HG03039 (cell line): ENCODE data around the gene BMPER.

ENCODE experiments used
- ATAC-seq: cut with Tn5 transposase; IDR thresholded peaks from one replicate; pipeline ENCODE4 v1.9.1; 2021; ENCODE audit warnings: mild to moderate bottlenecking, moderate library complexity; ENCODE audit not compliant: unreplicated experiment

Gene BMPER

DNA sequence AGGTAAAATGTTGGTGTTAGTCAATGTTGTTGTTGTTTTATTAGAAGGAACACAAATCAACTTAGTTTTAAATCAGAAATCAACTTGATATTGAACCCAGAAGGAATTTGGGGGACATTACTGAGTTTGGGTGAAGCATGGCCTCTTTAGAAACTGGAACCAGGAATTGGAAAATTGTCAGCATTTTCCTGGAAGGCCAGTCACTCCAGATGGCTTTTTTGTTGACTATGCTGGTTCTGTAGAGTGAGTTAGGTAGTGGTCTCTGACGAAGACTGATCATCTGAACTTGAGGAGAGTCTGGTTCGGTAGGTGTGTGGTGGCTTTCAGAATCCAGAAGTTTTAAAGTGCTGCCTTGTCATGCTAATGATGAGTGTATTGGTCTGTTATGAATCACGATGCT, 111.5 kb downstream of the BMPER start:
- no peak for ATAC-seq

DNA sequence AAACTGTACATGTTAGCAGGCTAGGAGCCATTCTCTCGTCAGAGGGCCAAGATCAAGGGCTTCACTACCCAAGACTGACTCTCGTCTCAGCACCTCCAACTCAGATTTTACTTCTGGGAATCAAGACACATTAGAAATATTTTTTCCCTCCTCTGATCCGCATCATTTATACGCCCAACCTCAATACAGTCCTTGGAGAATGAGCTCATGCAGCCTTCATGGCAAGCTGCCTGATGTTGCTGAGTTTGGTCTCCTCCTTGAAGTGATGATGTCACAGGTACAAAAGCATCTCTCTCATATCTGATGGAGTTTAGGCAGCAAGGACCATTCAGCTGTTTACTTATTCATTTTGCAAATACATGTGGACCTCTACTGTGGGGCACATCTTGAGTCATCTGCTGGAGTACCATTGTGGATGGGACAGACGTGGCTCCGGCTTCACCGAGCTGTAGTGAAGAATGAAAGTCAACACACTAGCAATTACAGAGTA, 114.0 kb downstream of the BMPER start:
- ATAC-seq, result no peak

DNA sequence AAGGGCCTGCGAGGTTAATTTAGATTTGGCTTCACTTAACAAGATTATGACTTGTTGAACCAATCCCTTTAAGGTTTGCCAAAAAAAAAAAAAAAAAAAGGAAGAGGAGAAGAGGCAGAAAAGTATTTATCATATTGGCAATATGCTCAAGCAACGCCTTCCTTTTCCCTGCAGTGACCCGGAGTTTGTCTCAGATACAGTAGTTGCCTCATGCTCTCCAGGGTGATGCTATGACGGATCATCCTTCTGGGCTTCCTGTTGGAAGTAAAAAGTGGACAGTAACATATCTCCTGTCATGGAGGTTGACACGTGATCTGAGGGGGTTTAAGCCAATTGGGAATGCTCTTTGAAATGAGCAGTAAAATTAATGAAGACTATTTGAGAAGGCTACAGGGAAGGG, 117.3 kb downstream of the BMPER start:
- ATAC-seq, result no peak

GRCh38 chr7:34025600-34025999, 120.3 kb downstream of the BMPER start:
- no peak for ATAC-seq

- ATAC-seq, result no peak
Observed at GRCh38 chr7:34026481-34027190, 121.3 kb downstream of the BMPER start.

GRCh38 chr7:34031156-34031555, 125.8 kb downstream of the BMPER start:
- ATAC-seq, result no peak

GRCh38 chr7:34034728-34035127, 129.4 kb downstream of the BMPER start:
- no peak for ATAC-seq

- no peak for ATAC-seq
Observed at GRCh38 chr7:34036051-34036920, 130.9 kb downstream of the BMPER start.

DNA sequence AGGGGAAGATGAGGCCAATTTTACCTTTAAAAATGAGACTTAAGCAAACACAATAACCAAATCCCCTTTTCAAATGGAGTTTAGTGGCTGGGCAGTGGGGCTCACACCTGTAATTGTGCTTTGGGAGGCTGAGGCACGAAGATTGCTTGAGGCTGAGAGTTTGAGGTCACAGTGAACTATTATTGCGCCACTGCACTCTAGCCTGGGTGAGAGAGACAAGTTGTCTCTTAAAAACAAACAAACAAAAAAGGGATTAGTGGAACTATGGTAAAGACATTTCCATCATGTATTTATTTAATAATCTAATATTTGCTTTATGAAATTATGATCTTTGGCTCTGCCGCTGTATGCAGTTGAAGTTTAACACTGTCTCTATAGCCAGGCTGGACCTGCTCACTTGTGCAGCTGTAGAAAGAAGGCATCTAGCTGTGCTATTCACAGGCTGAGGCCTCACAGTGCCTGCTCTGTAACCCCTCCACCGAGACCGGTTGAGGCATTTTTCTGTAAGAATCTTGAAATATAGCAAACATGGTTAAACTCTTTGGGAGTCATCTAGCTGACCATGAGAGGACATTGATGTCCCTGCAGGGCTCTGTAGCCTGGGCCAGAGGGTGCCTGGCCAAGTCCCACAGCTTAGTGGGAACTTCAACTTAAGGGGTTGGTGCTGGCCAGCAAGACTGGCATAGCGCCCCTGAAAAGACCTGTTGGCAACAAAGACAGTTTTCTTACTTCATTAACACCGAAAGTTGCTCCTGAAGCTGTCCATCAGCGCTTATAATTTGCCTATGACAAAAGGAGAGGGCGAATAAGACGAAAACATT, 131.8 kb downstream of the BMPER start:
- no peak for ATAC-seq

DNA sequence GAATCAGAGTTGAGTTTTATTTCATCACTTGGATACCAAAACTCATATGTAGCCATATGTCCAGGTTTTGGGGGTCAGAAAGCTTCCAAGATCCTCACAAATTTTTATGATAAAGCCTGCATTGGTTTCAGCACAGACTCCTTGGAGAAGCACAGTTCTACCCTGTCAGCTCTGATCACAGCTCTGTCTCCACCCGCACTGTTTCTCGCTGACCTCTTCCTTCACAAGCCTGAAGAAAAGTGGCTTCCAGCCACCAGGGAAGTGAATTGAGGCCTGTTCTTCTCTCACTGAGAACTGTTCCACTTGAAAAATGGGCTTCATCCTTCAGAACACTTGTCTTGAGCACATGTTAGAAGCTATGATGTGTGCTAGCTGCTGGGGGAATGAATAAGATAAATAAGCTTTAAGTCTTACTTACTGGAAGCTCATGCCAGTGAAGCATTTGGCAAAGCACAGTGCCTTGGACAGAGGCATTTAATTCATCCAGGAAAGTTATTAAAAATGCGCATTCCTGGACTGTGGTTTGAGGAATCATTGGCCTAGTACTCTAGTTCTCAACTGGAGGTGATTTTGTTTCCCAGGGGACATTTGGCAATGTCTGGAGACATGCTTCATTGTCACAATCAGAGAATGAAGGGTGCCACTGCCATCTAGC, 133.6 kb downstream of the BMPER start:
- ATAC-seq, result no peak

GRCh38 chr7:34041707-34042106, 136.4 kb downstream of the BMPER start:
- no peak for ATAC-seq

DNA sequence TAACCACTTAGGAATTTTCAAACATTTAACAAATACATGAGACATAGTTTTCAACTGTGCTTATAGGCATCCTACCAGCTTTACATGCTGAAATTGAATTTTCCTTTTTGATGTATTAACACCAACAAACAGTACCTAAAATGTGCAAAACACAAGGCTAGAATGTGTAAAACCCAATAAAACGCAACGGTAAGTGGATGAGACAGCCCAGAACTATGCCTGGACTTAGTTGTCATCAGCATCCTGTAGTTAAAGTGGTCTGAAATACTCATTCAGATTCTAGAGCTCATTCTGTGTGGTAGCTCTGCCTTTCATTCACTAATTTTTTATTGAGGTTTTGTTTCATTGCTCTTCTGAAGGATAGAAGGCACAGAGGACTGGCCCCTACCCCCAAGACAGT, 137.1 kb downstream of the BMPER start:
- no peak for ATAC-seq

GRCh38 chr7:34043461-34044305, 138.3 kb downstream of the BMPER start:
- no peak for ATAC-seq

DNA sequence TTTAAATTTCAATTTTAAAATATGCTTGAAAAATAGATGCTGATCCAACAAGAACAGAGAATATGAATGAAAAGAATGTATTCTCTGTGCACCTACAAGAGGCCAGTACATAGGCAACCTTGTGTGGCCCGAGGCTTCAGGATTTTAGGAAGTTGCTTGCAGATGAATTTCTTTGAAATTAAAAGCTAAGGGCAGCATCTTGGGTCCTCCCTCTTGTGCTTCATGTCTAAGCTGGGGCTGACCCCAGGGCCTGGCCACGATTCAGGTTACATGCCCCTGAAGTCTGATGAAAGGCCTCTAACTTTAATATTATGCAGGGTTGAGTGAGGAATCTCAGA, 138.9 kb downstream of the BMPER start:
- no peak for ATAC-seq

GRCh38 chr7:34044734-34045353, 139.5 kb downstream of the BMPER start:
- no peak for ATAC-seq

DNA sequence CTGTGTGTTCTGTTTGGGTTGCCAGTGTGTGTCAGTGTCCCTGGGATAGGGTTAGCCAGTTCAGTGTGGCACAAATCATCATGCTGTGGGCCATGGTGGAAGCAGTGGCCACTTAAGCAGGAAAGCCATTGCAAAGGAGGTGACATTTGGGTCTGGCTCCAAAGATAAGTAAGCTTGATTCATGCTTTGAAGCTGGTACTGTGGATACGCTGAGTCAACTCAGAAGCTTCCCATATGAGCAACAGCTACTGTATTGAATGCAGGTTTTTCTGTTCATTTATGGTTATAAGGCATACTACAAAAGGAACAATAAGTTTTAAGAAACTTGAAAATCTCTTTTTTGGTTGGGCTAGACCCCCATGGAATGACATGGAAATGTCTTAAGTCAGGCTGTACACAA, 143.1 kb downstream of the BMPER start:
- ATAC-seq, result no peak

- no peak for ATAC-seq
Observed at GRCh38 chr7:34054075-34054474, 148.7 kb downstream of the BMPER start.

GRCh38 chr7:34057136-34057535, 151.8 kb downstream of the BMPER start:
- no peak for ATAC-seq

DNA sequence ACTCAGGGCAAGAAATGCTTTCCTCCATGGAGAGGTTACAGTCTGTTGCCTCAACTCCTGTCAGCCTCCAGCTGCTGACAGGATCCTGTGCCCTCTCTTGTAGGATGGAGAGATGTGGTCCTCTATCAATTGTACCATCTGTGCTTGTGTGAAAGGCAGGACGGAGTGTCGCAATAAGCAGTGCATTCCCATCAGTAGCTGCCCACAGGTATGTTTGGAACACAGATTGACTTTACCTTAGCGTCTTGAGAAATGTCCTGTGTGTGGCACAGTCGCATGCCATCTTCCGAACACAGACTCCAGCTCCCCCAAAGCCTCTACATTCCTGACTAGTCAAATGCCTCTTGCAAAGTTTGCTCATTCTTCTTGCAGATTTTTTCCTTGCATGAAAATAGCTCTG, 152.6 kb downstream of the BMPER start:
- no peak for ATAC-seq

- ATAC-seq, result no peak
Observed at GRCh38 chr7:34058801-34059135, 153.4 kb downstream of the BMPER start.
